ENCODE results near the gene NPTN. TPM values are rescaled to one million over a fixed set of nuclear protein-coding genes. Genes with fewer than 3 reads are reported as not detected.
A peak's percentile ranks its signal among the peaks of the same experiment; 100 is the strongest.

Gene NPTN
- total and polyA plus RNA-seq, 4 donors: 128 to 221 (median 171) TPM

DNA sequence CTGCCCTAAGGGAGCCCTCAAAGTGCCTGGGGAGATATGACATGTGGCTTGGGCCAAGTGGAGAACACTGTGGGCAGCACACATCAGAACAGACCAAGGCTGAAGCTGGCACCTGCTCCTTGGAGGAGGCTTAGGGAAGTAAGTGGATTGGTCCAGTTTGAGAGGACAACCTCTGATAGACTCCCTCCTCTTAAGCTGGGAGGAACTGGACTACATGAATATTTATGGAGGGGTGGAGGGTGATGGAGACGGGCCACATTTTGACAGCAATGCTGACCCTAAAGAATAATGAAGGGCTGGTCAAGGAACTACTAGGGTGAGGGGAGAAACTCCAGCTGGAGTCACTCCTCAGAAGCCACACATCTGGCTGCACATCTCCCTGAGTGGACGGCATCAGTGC lies 44.5 kb upstream of the NPTN start:
- H3K9me3 ChIP-seq (ENCODE audit: control insufficient read depth, low read length): no peaks in the 10 kb centered on the region
- 86 to 90% methylated on average over 2 of the region's 2 CpGs for whole genome bisulfite sequencing, 2 donors
- no peak overlapping the region for H3K4me3 ChIP-seq (ENCODE audit: low read length in 2 of 2)
- H3K4me1 ChIP-seq (ENCODE audit: control insufficient read depth in 1 of 2, insufficient read depth in 2 of 2, low read length in 2 of 2): no peaks in the 10 kb centered on the region
- H3K27me3 ChIP-seq (ENCODE audit: control insufficient read depth in 1 of 2, insufficient read depth in 2 of 2, low read length in 1 of 2): peaks cover 0 to 2% of the 10 kb centered on the region in 2 donors
- intact Hi-C loops (cut with DNase I): loop anchor here (1.0 to 2.0 kb wide), 2 partner anchors 21 to 23 kb away; no protein-coding TSS in a partner anchor
- H3K36me3 ChIP-seq (ENCODE audit: control insufficient read depth in 1 of 2, insufficient read depth in 2 of 2, low read length in 1 of 2): no peaks in the 10 kb centered on the region
- ATAC-seq (ENCODE audit: low FRiP score): no peak
- no peak overlapping the region for H3K27ac ChIP-seq (ENCODE audit: low read depth in 1 of 2, low read length in 2 of 2)
- DNase-seq: no peak

DNA sequence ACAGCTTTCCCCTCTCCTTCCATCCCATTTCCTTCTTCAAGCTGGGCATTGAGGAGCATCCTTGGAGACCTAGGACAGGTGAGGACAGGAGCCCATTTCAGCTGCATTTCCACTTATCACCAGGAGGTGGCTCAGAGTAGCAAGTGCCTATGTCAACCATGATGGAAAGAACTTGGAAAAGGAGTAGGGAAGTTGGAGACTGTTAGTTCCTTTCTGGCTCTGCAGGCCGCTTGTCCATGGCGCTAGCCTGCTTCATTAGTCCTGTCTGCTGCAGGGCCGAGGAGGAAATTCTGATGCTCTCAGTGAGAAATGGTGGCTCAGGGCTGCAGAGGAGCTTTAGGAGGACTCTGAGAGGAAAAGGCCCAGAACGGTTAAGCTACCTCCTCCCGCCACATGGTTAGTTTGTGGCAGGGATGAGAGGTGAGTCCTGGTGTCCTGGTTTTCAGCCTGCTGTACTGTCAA lies 44.0 kb upstream of the NPTN start:
- WGBS, 2 donors: 35 to 36% methylated on average over 5 of the region's 5 CpGs
- no peaks in the 10 kb centered on the region for H3K36me3 ChIP-seq (ENCODE audit: control insufficient read depth in 1 of 2, insufficient read depth in 2 of 2, low read length in 1 of 2)
- no peaks in the 10 kb centered on the region for H3K9me3 ChIP-seq (ENCODE audit: control insufficient read depth, low read length)
- ATAC-seq (ENCODE audit: low FRiP score) (peak; percentile 92), DNase-seq (peak in 1 of 2 donors; percentile 74)
- H3K4me1 ChIP-seq (ENCODE audit: control insufficient read depth in 1 of 2, insufficient read depth in 2 of 2, low read length in 2 of 2): no peaks in the 10 kb centered on the region
- intact Hi-C loops (cut with DNase I): loop anchor here in 1 of 2 donors (1.0 kb wide), 1 partner anchor 23 kb away; no protein-coding TSS in a partner anchor
- no peak overlapping the region for H3K4me3 ChIP-seq (ENCODE audit: low read length in 2 of 2)
- H3K27ac ChIP-seq (ENCODE audit: low read depth in 1 of 2, low read length in 2 of 2): no peak overlapping the region
- H3K27me3 ChIP-seq (ENCODE audit: control insufficient read depth in 1 of 2, insufficient read depth in 2 of 2, low read length in 1 of 2): peaks cover 0 to 2% of the 10 kb centered on the region in 2 donors

DNA sequence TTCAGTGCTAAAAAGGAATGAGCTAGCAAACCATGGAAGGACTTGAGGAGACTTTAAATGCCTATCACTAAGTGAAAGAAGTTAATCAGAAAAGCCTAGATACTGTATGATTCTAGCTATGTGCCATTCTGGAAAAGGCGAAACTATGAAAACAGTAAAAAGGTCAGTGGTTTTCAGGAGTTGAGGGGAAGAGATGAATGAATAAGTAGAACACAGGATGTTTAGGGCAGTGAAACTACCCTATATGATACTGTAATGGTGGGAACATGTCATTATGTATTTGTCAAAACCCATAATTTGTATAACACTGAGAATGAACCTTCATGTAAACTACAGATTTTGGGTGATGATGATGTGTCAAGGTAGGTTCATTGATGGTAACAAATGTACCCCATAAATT lies 41.4 kb upstream of the NPTN start:
- intact Hi-C loops (cut with DNase I): loop anchor here in 1 of 2 donors (5.0 kb wide), 1 partner anchor 33 kb away; no protein-coding TSS in a partner anchor
- H3K4me3 ChIP-seq (ENCODE audit: low read length in 2 of 2): no peak overlapping the region
- H3K4me1 ChIP-seq (ENCODE audit: control insufficient read depth in 1 of 2, insufficient read depth in 2 of 2, low read length in 2 of 2): no peaks in the 10 kb centered on the region
- H3K27ac ChIP-seq (ENCODE audit: low read depth in 1 of 2, low read length in 2 of 2): no peak overlapping the region
- ATAC-seq (ENCODE audit: low FRiP score) (no peak), DNase-seq (no peak)
- WGBS, 2 donors: 88 to 93% methylated on average over 1 of the region's 1 CpG
- no peaks in the 10 kb centered on the region for H3K9me3 ChIP-seq (ENCODE audit: control insufficient read depth, low read length)
- peaks cover 0 to 2% of the 10 kb centered on the region in 2 donors for H3K27me3 ChIP-seq (ENCODE audit: control insufficient read depth in 1 of 2, insufficient read depth in 2 of 2, low read length in 1 of 2)
- no peaks in the 10 kb centered on the region for H3K36me3 ChIP-seq (ENCODE audit: control insufficient read depth in 1 of 2, insufficient read depth in 2 of 2, low read length in 1 of 2)

DNA sequence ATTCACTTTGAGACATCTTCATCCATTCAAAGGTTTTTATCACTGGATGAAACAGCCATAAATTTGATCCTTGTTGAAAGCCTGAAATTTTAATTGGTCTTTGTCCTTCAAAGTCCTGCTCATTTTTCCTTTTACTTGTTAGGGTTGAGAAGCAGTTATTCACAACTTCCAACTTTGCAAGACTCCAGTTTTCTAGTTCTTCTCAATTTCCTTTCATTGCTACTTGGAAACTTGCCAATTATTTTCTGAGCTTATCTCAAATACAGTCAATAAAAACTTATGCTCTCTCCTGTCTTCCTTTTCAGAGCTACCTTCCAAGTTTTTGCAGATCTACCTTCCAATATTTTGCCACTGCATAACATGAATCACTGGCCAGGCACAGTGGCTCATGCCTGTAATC lies 27.3 kb upstream of the NPTN start:
- Histone ChIP-seq H3K27me3 (ENCODE audit: control insufficient read depth in 1 of 2, insufficient read depth in 2 of 2, low read length in 1 of 2) (no peaks in the 10 kb centered on the region), H3K27ac (ENCODE audit: low read depth in 1 of 2, low read length in 2 of 2) (no peak overlapping the region), H3K36me3 (ENCODE audit: control insufficient read depth in 1 of 2, insufficient read depth in 2 of 2, low read length in 1 of 2) (no peaks in the 10 kb centered on the region), H3K9me3 (ENCODE audit: control insufficient read depth, low read length) (peaks cover 7% of the 10 kb centered on the region), H3K4me1 (ENCODE audit: control insufficient read depth in 1 of 2, insufficient read depth in 2 of 2, low read length in 2 of 2) (no peaks in the 10 kb centered on the region), H3K4me3 (ENCODE audit: low read length in 2 of 2) (no peak overlapping the region)
- intact Hi-C loops (cut with DNase I): no loop called here
- ATAC-seq (ENCODE audit: low FRiP score) (no peak), DNase-seq (no peak)

DNA sequence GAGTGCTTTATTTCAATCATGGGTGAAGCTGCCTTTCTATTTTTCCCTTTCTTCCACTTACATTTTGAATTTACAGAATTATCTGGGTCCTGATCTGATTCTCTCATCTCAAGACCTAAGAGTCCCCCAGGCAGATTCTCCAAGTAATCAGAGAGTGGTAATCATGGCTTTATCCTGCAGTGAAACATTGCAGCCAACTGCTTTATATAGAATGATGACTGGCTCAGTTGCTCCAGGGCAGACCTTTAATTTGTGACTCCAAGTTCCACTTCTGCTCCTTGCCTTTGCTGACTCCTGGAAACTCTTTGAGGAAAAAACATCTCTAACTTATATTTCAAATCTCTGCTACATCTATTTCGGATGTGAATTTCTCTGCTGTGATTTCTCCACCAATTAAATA lies 25.5 kb upstream of the NPTN start:
- H3K4me3 ChIP-seq (ENCODE audit: low read length in 2 of 2): no peak overlapping the region
- H3K27me3 ChIP-seq (ENCODE audit: control insufficient read depth in 1 of 2, insufficient read depth in 2 of 2, low read length in 1 of 2): no peaks in the 10 kb centered on the region
- no peak for ATAC-seq (ENCODE audit: low FRiP score)
- H3K27ac ChIP-seq (ENCODE audit: low read depth in 1 of 2, low read length in 2 of 2): no peak overlapping the region
- no peak for DNase-seq
- peaks cover 7% of the 10 kb centered on the region for H3K9me3 ChIP-seq (ENCODE audit: control insufficient read depth, low read length)
- intact Hi-C loops (cut with DNase I): no loop called here
- no peaks in the 10 kb centered on the region for H3K36me3 ChIP-seq (ENCODE audit: control insufficient read depth in 1 of 2, insufficient read depth in 2 of 2, low read length in 1 of 2)
- 48 to 71% methylated on average over 1 of the region's 1 CpG for WGBS, 2 donors
- H3K4me1 ChIP-seq (ENCODE audit: control insufficient read depth in 1 of 2, insufficient read depth in 2 of 2, low read length in 2 of 2): no peaks in the 10 kb centered on the region

DNA sequence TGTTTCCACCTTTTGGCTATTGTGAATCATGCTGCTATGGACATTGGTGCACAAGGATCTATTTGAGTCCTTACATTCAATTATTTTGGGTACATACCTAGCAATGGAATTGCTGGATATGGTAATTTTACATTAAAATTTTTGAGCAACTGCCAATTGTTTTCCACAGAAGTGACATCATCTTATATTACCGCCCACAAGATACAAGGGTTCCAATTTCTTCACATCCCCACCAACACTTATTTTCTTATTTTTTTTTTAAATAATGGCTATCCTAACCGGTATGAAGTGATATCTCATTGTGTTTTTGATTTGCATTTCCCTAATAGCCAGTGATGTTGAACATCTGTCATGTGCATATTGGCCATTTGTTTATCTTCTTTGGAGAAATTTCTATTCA lies 22.5 kb upstream of the NPTN start:
- H3K36me3 ChIP-seq (ENCODE audit: control insufficient read depth in 1 of 2, insufficient read depth in 2 of 2, low read length in 1 of 2): no peaks in the 10 kb centered on the region
- H3K4me1 ChIP-seq (ENCODE audit: control insufficient read depth in 1 of 2, insufficient read depth in 2 of 2, low read length in 2 of 2): no peaks in the 10 kb centered on the region
- no peak overlapping the region for H3K4me3 ChIP-seq (ENCODE audit: low read length in 2 of 2)
- ATAC-seq (ENCODE audit: low FRiP score) (no peak), DNase-seq (no peak)
- WGBS, 2 donors: 55% methylated on average over 2 of the region's 2 CpGs
- no peaks in the 10 kb centered on the region for H3K9me3 ChIP-seq (ENCODE audit: control insufficient read depth, low read length)
- intact Hi-C loops (cut with DNase I): no loop called here
- no peak overlapping the region for H3K27ac ChIP-seq (ENCODE audit: low read depth in 1 of 2, low read length in 2 of 2)
- H3K27me3 ChIP-seq (ENCODE audit: control insufficient read depth in 1 of 2, insufficient read depth in 2 of 2, low read length in 1 of 2): no peaks in the 10 kb centered on the region

DNA sequence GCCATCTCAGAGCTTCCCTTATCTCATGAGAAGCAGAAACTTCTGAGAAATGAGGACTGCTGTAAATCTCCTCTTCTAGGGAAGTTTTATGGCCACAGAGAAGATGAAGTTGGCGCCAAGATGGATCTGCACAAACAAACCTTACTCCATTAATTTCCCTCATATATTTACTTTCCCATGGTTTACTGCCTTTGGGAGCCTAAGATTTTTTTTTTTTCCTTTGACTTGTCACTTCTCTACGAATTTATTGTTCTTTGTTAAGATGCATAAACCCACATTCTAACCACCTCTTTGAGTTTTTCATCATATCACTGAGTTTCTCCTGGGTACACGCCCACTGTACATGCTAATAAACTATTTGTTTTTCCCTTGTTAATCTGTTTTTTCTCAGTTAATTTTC lies 21.5 kb upstream of the NPTN start:
- no peaks in the 10 kb centered on the region for H3K9me3 ChIP-seq (ENCODE audit: control insufficient read depth, low read length)
- no peaks in the 10 kb centered on the region for H3K36me3 ChIP-seq (ENCODE audit: control insufficient read depth in 1 of 2, insufficient read depth in 2 of 2, low read length in 1 of 2)
- intact Hi-C loops (cut with DNase I): no loop called here
- WGBS, 2 donors: 37 to 49% methylated on average over 3 of the region's 3 CpGs
- DNase-seq (no peak), ATAC-seq (ENCODE audit: low FRiP score) (no peak)
- no peaks in the 10 kb centered on the region for H3K27me3 ChIP-seq (ENCODE audit: control insufficient read depth in 1 of 2, insufficient read depth in 2 of 2, low read length in 1 of 2)
- no peaks in the 10 kb centered on the region for H3K4me1 ChIP-seq (ENCODE audit: control insufficient read depth in 1 of 2, insufficient read depth in 2 of 2, low read length in 2 of 2)
- no peak overlapping the region for H3K4me3 ChIP-seq (ENCODE audit: low read length in 2 of 2)
- no peak overlapping the region for H3K27ac ChIP-seq (ENCODE audit: low read depth in 1 of 2, low read length in 2 of 2)

DNA sequence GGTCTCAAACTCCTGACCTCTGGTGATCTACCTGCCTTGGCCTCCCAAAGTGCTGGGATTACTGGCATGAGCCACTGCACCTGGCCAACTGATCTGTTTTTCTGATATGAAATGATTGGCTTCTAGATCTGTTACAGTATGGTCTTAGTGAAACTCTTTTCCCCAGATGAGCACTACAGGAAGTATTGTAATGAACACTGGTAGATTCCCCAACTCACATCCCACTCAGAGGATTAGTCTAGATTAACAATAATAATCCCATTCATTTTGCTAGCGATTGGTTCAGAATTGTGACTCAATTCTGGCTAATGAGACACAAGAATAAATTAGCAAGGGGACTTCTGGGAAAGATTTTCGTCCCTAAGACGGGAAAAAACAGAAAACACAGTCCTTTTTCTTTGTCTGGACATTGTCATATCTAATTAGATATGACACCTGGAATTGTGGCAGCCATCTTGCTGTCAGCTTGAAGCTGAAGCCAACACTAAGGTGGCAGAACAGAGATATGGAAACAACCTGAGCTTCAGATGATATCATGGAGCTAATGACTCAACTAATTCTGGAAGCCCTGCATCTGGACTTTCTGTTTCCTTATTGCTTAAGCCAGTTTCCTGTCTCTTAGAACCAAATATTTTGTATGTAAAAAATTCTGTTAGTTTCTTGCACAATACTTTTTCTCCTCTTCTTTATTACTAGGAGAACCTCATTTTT lies 17.4 kb upstream of the NPTN start:
- no peak overlapping the region for H3K27ac ChIP-seq (ENCODE audit: low read depth in 1 of 2, low read length in 2 of 2)
- DNase-seq (no peak), ATAC-seq (ENCODE audit: low FRiP score) (no peak)
- no peaks in the 10 kb centered on the region for H3K4me1 ChIP-seq (ENCODE audit: control insufficient read depth in 1 of 2, insufficient read depth in 2 of 2, low read length in 2 of 2)
- H3K4me3 ChIP-seq (ENCODE audit: low read length in 2 of 2): no peak overlapping the region
- no peaks in the 10 kb centered on the region for H3K36me3 ChIP-seq (ENCODE audit: control insufficient read depth in 1 of 2, insufficient read depth in 2 of 2, low read length in 1 of 2)
- no peaks in the 10 kb centered on the region for H3K27me3 ChIP-seq (ENCODE audit: control insufficient read depth in 1 of 2, insufficient read depth in 2 of 2, low read length in 1 of 2)
- WGBS, 2 donors: 67 to 81% methylated on average over 3 of the region's 3 CpGs
- intact Hi-C loops (cut with DNase I): no loop called here
- H3K9me3 ChIP-seq (ENCODE audit: control insufficient read depth, low read length): no peaks in the 10 kb centered on the region

DNA sequence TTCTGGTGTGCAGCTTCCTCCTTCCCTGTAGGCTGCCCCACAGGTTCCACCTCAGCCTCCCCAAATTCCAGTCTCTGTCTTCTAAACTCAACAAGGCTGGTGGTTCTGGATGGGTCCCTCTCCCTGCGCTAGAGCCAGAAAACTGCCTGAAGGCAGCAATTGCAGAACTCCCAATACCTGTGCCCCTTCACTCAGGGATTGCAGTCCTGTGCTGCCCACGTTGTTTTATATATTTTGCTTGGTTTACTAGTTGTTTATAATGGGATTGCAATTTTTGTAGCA lies 14.8 kb upstream of the NPTN start:
- Histone ChIP-seq H3K27me3 (ENCODE audit: control insufficient read depth in 1 of 2, insufficient read depth in 2 of 2, low read length in 1 of 2) (no peaks in the 10 kb centered on the region), H3K4me1 (ENCODE audit: control insufficient read depth in 1 of 2, insufficient read depth in 2 of 2, low read length in 2 of 2) (no peaks in the 10 kb centered on the region), H3K4me3 (ENCODE audit: low read length in 2 of 2) (no peak overlapping the region), H3K36me3 (ENCODE audit: control insufficient read depth in 1 of 2, insufficient read depth in 2 of 2, low read length in 1 of 2) (no peaks in the 10 kb centered on the region), H3K9me3 (ENCODE audit: control insufficient read depth, low read length) (no peaks in the 10 kb centered on the region), H3K27ac (ENCODE audit: low read depth in 1 of 2, low read length in 2 of 2) (no peak overlapping the region)
- WGBS, 2 donors: 65 to 76% methylated on average over 2 of the region's 2 CpGs
- intact Hi-C loops (cut with DNase I): no loop called here
- no peak for DNase-seq
- ATAC-seq (ENCODE audit: low FRiP score): no peak
